Liver (tissue), 3 donors: Measurements from ENCODE around the gene CCDC178.

Experiments used
- JUND ChIP-seq, 2 donors: IDR thresholded peaks; 2 replicates each; pipeline ENCODE4 v1.6.1; 2016; ENCODE audit warnings: antibody characterized with exemption in 2 of 2
- YY1 ChIP-seq: IDR thresholded peaks from 2 replicates; pipeline ENCODE4 v1.6.1; 2016; ENCODE audit warnings: antibody characterized with exemption, mild to moderate bottlenecking
- TF ChIP-seq, protein P1 (sequence below): fragments of 150-350 bp; IDR thresholded peaks from 2 replicates; pipeline ENCODE4 v1.5.1; 2017; ENCODE audit warnings: improper control_type of control experiment, low read depth, low read length; ENCODE audit not compliant: missing input control
- TF ChIP-seq, protein P2 (sequence below): IDR thresholded peaks from 2 replicates; pipeline ENCODE4 v1.6.1; 2016; ENCODE audit warnings: antibody characterized with exemption
- TF ChIP-seq, protein P3 (sequence below): IDR thresholded peaks from 2 replicates; pipeline ENCODE4 v1.6.1; 2016; ENCODE audit warnings: antibody characterized with exemption
- TF ChIP-seq, protein P4 (sequence below): IDR thresholded peaks from 2 replicates; pipeline ENCODE4 v1.6.1; 2016; ENCODE audit warnings: antibody characterized with exemption, mild to moderate bottlenecking
- donor health status: healthy.
- donor health status: healthy.

DNA sequence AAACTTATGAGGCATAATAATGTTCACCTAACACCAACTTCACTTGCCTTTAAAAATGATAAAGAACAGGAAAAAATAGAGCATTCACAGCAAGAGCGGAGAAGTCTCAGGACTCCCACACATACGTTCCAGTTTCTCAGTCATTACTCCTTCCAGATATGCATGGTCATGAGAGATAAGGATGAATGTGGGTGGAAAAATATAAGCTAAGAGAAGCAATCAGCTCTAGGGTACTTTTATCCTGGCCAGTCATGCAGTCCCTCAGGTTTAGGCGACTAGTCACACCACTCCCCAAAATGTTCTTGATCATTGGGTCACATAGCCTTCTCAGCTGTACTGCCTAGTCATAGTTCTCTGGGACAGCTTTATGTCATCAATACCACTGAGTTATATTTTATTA, 29.2 kb upstream of the CCDC178 start:
- TF ChIP-seq, protein P1, sequence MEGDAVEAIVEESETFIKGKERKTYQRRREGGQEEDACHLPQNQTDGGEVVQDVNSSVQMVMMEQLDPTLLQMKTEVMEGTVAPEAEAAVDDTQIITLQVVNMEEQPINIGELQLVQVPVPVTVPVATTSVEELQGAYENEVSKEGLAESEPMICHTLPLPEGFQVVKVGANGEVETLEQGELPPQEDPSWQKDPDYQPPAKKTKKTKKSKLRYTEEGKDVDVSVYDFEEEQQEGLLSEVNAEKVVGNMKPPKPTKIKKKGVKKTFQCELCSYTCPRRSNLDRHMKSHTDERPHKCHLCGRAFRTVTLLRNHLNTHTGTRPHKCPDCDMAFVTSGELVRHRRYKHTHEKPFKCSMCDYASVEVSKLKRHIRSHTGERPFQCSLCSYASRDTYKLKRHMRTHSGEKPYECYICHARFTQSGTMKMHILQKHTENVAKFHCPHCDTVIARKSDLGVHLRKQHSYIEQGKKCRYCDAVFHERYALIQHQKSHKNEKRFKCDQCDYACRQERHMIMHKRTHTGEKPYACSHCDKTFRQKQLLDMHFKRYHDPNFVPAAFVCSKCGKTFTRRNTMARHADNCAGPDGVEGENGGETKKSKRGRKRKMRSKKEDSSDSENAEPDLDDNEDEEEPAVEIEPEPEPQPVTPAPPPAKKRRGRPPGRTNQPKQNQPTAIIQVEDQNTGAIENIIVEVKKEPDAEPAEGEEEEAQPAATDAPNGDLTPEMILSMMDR, result no peak
- TF ChIP-seq, protein P2, sequence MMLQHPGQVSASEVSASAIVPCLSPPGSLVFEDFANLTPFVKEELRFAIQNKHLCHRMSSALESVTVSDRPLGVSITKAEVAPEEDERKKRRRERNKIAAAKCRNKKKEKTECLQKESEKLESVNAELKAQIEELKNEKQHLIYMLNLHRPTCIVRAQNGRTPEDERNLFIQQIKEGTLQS, result no peak
- TF ChIP-seq, protein P3, sequence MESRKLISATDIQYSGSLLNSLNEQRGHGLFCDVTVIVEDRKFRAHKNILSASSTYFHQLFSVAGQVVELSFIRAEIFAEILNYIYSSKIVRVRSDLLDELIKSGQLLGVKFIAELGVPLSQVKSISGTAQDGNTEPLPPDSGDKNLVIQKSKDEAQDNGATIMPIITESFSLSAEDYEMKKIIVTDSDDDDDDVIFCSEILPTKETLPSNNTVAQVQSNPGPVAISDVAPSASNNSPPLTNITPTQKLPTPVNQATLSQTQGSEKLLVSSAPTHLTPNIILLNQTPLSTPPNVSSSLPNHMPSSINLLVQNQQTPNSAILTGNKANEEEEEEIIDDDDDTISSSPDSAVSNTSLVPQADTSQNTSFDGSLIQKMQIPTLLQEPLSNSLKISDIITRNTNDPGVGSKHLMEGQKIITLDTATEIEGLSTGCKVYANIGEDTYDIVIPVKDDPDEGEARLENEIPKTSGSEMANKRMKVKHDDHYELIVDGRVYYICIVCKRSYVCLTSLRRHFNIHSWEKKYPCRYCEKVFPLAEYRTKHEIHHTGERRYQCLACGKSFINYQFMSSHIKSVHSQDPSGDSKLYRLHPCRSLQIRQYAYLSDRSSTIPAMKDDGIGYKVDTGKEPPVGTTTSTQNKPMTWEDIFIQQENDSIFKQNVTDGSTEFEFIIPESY, result no peak
- TF ChIP-seq JUND (IDR thresholded peaks at IDR 0.05) (no peak), YY1 (no peak)
- TF ChIP-seq, protein P4, sequence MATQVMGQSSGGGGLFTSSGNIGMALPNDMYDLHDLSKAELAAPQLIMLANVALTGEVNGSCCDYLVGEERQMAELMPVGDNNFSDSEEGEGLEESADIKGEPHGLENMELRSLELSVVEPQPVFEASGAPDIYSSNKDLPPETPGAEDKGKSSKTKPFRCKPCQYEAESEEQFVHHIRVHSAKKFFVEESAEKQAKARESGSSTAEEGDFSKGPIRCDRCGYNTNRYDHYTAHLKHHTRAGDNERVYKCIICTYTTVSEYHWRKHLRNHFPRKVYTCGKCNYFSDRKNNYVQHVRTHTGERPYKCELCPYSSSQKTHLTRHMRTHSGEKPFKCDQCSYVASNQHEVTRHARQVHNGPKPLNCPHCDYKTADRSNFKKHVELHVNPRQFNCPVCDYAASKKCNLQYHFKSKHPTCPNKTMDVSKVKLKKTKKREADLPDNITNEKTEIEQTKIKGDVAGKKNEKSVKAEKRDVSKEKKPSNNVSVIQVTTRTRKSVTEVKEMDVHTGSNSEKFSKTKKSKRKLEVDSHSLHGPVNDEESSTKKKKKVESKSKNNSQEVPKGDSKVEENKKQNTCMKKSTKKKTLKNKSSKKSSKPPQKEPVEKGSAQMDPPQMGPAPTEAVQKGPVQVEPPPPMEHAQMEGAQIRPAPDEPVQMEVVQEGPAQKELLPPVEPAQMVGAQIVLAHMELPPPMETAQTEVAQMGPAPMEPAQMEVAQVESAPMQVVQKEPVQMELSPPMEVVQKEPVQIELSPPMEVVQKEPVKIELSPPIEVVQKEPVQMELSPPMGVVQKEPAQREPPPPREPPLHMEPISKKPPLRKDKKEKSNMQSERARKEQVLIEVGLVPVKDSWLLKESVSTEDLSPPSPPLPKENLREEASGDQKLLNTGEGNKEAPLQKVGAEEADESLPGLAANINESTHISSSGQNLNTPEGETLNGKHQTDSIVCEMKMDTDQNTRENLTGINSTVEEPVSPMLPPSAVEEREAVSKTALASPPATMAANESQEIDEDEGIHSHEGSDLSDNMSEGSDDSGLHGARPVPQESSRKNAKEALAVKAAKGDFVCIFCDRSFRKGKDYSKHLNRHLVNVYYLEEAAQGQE, result no peak
